AG08395 (cell line): ENCODE measurements around the gene NOP14.

Experiments used
- DNase-seq: peaks from one replicate; pipeline ENCODE4 v3.0.0; 2012; ENCODE audit warnings: mixed read lengths, low spot score

The NOP14 gene

GRCh38 chr4:2914256-2915126, 48.7 kb downstream of the NOP14 start:
- no peak for DNase-seq

GRCh38 chr4:2913168-2913567, 50.0 kb downstream of the NOP14 start:
- DNase-seq: no peak

- DNase-seq: no peak
Observed at GRCh38 chr4:2911868-2912267, 51.3 kb downstream of the NOP14 start.

- DNase-seq: no peak
Observed at GRCh38 chr4:2910409-2910808, 52.8 kb downstream of the NOP14 start.

GRCh38 chr4:2909583-2909982, 53.6 kb downstream of the NOP14 start:
- no peak for DNase-seq

- DNase-seq: no peak
Observed at GRCh38 chr4:2908686-2909085, 54.5 kb downstream of the NOP14 start.

GRCh38 chr4:2907706-2908293, 55.4 kb downstream of the NOP14 start:
- DNase-seq: no peak

GRCh38 chr4:2907226-2907625, 56.0 kb downstream of the NOP14 start:
- DNase-seq: no peak

GRCh38 chr4:2906218-2906617, 57.0 kb downstream of the NOP14 start:
- no peak for DNase-seq

- no peak for DNase-seq
Observed at GRCh38 chr4:2905544-2905943, 57.7 kb downstream of the NOP14 start.

- DNase-seq: no peak
Observed at GRCh38 chr4:2902126-2902525, 61.1 kb downstream of the NOP14 start.

- DNase-seq: no peak
Observed at GRCh38 chr4:2901186-2901585, 62.0 kb downstream of the NOP14 start.

- no peak for DNase-seq
Observed at GRCh38 chr4:2900741-2901140, 62.5 kb downstream of the NOP14 start.

- DNase-seq: no peak
Observed at GRCh38 chr4:2898001-2898400, 65.2 kb downstream of the NOP14 start.

GRCh38 chr4:2893772-2894171, 69.4 kb downstream of the NOP14 start:
- DNase-seq: no peak

- peak; percentile 40 for DNase-seq
Observed at GRCh38 chr4:2891294-2891693, 71.9 kb downstream of the NOP14 start.

GRCh38 chr4:2888886-2889285, 74.3 kb downstream of the NOP14 start:
- DNase-seq: no peak
